ENCODE measurements around the gene TBCD. TPM values are rescaled to one million over a fixed set of nuclear protein-coding genes. Genes with fewer than 3 reads are reported as not detected.

Gene TBCD
- total RNA-seq, 1 experiment from 2014 or later, result 94.6 TPM

GRCh38 chr17:82804442-82805191, 52.8 kb downstream of the TBCD start:
- no TSS peak for BruUV-seq (replicated peaks)
- intact Hi-C loops (cut with micrococcal nuclease; ENCODE audit: unreplicated experiment), result no loop called here

GRCh38 chr17:82805254-82805653, 53.4 kb downstream of the TBCD start:
- TF ChIP-seq CTCF (IDR thresholded peaks at IDR 0.05; ENCODE audit: insufficient read depth in 1 of 2, low read depth in 1 of 2, low read length in 1 of 2, severe bottlenecking in 1 of 2, unreplicated experiment in 1 of 2), result no peak
- ChIA-PET CTCF (no interaction called here), POLR2A (no interaction called here)
- H3K27me3 ChIP-seq (replicated peaks; ENCODE audit: control insufficient read depth, insufficient read depth, low read length), result no peaks in the 10 kb centered on the region
- Mint-ChIP-seq H3K27me3 (ENCODE audit: insufficient read depth, unreplicated experiment) (no peaks in the 10 kb centered on the region), H3K9me3 (ENCODE audit: unreplicated experiment) (peaks cover 14% of the 10 kb centered on the region), H3K27ac (ENCODE audit: unreplicated experiment) (no peak overlapping the region), H3K36me3 (ENCODE audit: insufficient read depth, unreplicated experiment) (peaks cover 27% of the 10 kb centered on the region), H3K4me3 (ENCODE audit: unreplicated experiment) (no peak overlapping the region), H3K4me1 (ENCODE audit: low read depth, unreplicated experiment) (no peaks in the 10 kb centered on the region)
- DNase-seq, result no peak
- intact Hi-C loops (cut with micrococcal nuclease; ENCODE audit: unreplicated experiment), result no loop called here
- no TSS peak for BruUV-seq (replicated peaks)
- no peak overlapping the region for H3K4me3 ChIP-seq (ENCODE audit: low read depth, low read length)
- no peaks in the 10 kb centered on the region for H3K9me3 ChIP-seq
- peaks cover 3% of the 10 kb centered on the region for H3K36me3 ChIP-seq (ENCODE audit: control insufficient read depth, insufficient read depth, low read length)
- H3K4me1 ChIP-seq, result no peaks in the 10 kb centered on the region

More at GRCh38 chr17:82804442-82805191, 52.8 kb downstream of the TBCD start:
- peaks cover 14% of the 10 kb centered on the region for H3K9me3 Mint-ChIP-seq (ENCODE audit: unreplicated experiment)
- H3K4me3 ChIP-seq (ENCODE audit: low read depth, low read length), result no peak overlapping the region
- ChIA-PET CTCF (no interaction called here), POLR2A (no interaction called here)
- H3K36me3 ChIP-seq (ENCODE audit: control insufficient read depth, insufficient read depth, low read length), result peaks cover 5% of the 10 kb centered on the region
- no peaks in the 10 kb centered on the region for H3K9me3 ChIP-seq
- no peak for DNase-seq
- no peaks in the 10 kb centered on the region for H3K27me3 ChIP-seq (replicated peaks; ENCODE audit: control insufficient read depth, insufficient read depth, low read length)
- no peaks in the 10 kb centered on the region for H3K4me1 ChIP-seq
- peaks cover 33% of the 10 kb centered on the region for H3K36me3 Mint-ChIP-seq (ENCODE audit: insufficient read depth, unreplicated experiment)
- TF ChIP-seq CTCF (IDR thresholded peaks at IDR 0.05; ENCODE audit: insufficient read depth in 1 of 2, low read depth in 1 of 2, low read length in 1 of 2, severe bottlenecking in 1 of 2, unreplicated experiment in 1 of 2), result no peak
- H3K4me3 Mint-ChIP-seq (ENCODE audit: unreplicated experiment), result no peak overlapping the region
- H3K27ac Mint-ChIP-seq (ENCODE audit: unreplicated experiment), result no peak overlapping the region
- H3K4me1 Mint-ChIP-seq (ENCODE audit: low read depth, unreplicated experiment), result no peaks in the 10 kb centered on the region
- H3K27me3 Mint-ChIP-seq (ENCODE audit: insufficient read depth, unreplicated experiment), result no peaks in the 10 kb centered on the region

- intact Hi-C loops (cut with micrococcal nuclease; ENCODE audit: unreplicated experiment), result no loop called here
- H3K9me3 ChIP-seq, result no peaks in the 10 kb centered on the region
- H3K36me3 ChIP-seq (ENCODE audit: control insufficient read depth, insufficient read depth, low read length), result no peaks in the 10 kb centered on the region; the same call in 1 of the 2 replicates
- H3K4me3 ChIP-seq (ENCODE audit: low read depth, low read length), result no peak overlapping the region
- no peaks in the 10 kb centered on the region for H3K4me1 ChIP-seq
- no peaks in the 10 kb centered on the region for H3K27me3 Mint-ChIP-seq (ENCODE audit: insufficient read depth, unreplicated experiment)
- ChIA-PET CTCF (no interaction called here), POLR2A (no interaction called here)
- no peaks in the 10 kb centered on the region for H3K4me1 Mint-ChIP-seq (ENCODE audit: low read depth, unreplicated experiment)
- H3K27ac Mint-ChIP-seq (ENCODE audit: unreplicated experiment), result no peak overlapping the region
- no peak for TF ChIP-seq CTCF (IDR thresholded peaks at IDR 0.05; ENCODE audit: insufficient read depth in 1 of 2, low read depth in 1 of 2, low read length in 1 of 2, severe bottlenecking in 1 of 2, unreplicated experiment in 1 of 2)
- no peak for DNase-seq
- no peak overlapping the region for H3K4me3 Mint-ChIP-seq (ENCODE audit: unreplicated experiment)
- H3K36me3 Mint-ChIP-seq (ENCODE audit: insufficient read depth, unreplicated experiment), result peaks cover 23% of the 10 kb centered on the region
- H3K27me3 ChIP-seq (replicated peaks; ENCODE audit: control insufficient read depth, insufficient read depth, low read length), result no peaks in the 10 kb centered on the region
- BruUV-seq (replicated peaks), result no TSS peak
- peaks cover 12% of the 10 kb centered on the region for H3K9me3 Mint-ChIP-seq (ENCODE audit: unreplicated experiment)
These were observed 54.0 kb downstream of the TBCD start for GRCh38 chr17:82805823-82806222.

Measured in Caco-2 (cell line).